GM23338 (cell line): ENCODE data around the gene RNF220. TPM values are rescaled to one million over a fixed set of nuclear protein-coding genes. Genes with fewer than 3 reads are reported as not detected.

Source experiments
- ATAC-seq: fragments of 200-7000 bp; cut with Tn5 transposase; 3 replicates; pipeline ENCODE4 v1.9.1; 2020
- DNase-seq: peaks from one replicate; pipeline ENCODE4 v3.0.0-alpha.2; 2015; ENCODE audit warnings: low spot score
- H2AFZ ChIP-seq: fragments of 200-600 bp; sonication (generic); 2 replicates; pipeline ENCODE4 v1.8.0; 2016; ENCODE audit warnings: antibody characterized with exemption, mild to moderate bottlenecking, moderate library complexity
- H3F3A ChIP-seq: fragments of 200-600 bp; sonication (generic); replicated peaks from 2 replicates; pipeline ENCODE4 v1.8.0; 2017; ENCODE audit warnings: antibody characterized with exemption, mixed run types, low read depth
- H3K27ac ChIP-seq: fragments of 200-600 bp; sonication (generic); 2 replicates; pipeline ENCODE4 v1.6.1; 2016; ENCODE audit warnings: low read depth
- H3K27me3 ChIP-seq: fragments of 200-600 bp; sonication (generic); 2 replicates; pipeline ENCODE4 v1.8.0; 2016; ENCODE audit warnings: mild to moderate bottlenecking, mixed run types, moderate library complexity; ENCODE audit not compliant: insufficient read depth
- H3K36me3 ChIP-seq: fragments of 200-600 bp; sonication (generic); 2 replicates; pipeline ENCODE4 v1.8.0; 2016; ENCODE audit warnings: mild to moderate bottlenecking; ENCODE audit not compliant: insufficient read depth
- H3K4me1 ChIP-seq: fragments of 200-600 bp; sonication (generic); 2 replicates; pipeline ENCODE4 v1.8.0; 2016; ENCODE audit warnings: mild to moderate bottlenecking, moderate library complexity; ENCODE audit not compliant: insufficient read depth
- H3K4me2 ChIP-seq: fragments of 200-600 bp; sonication (generic); 2 replicates; pipeline ENCODE4 v1.7.1; 2017; ENCODE audit warnings: mixed run types
- H3K4me3 ChIP-seq: fragments of 200-600 bp; sonication (generic); 2 replicates; pipeline ENCODE4 v1.6.1; 2016; ENCODE audit warnings: mixed run types
- H3K79me2 ChIP-seq: fragments of 200-600 bp; sonication (generic); replicated peaks from 2 replicates; pipeline ENCODE4 v1.8.0; 2017; ENCODE audit warnings: mild to moderate bottlenecking; ENCODE audit not compliant: insufficient read depth
- H3K9me2 ChIP-seq: fragments of 200-600 bp; sonication (generic); 2 replicates; pipeline ENCODE4 v1.8.0; 2017; ENCODE audit not compliant: insufficient read depth
- H4K20me1 ChIP-seq: fragments of 200-600 bp; sonication (generic); replicated peaks from 2 replicates; pipeline ENCODE4 v1.8.0; 2017; ENCODE audit warnings: mild to moderate bottlenecking; ENCODE audit not compliant: insufficient read depth
- H3K27ac Mint-ChIP-seq: 2 replicates; pipeline ENCODE4 v1.8.0; 2020; ENCODE audit warnings: inconsistent platforms, mild to moderate bottlenecking, moderate library complexity, mixed read lengths
- H3K27me3 Mint-ChIP-seq: 3 replicates; pipeline ENCODE4 v1.8.0; 2022; ENCODE audit warnings: low read depth, mild to moderate bottlenecking, moderate library complexity, mixed read lengths, inconsistent platforms; ENCODE audit not compliant: insufficient read depth, poor library complexity
- H3K36me3 Mint-ChIP-seq: 3 replicates; pipeline ENCODE4 v1.8.0; 2021; ENCODE audit warnings: low read depth, mild to moderate bottlenecking, inconsistent platforms, moderate library complexity, mixed read lengths
- H3K4me1 Mint-ChIP-seq: 3 replicates; pipeline ENCODE4 v1.8.0; 2020; ENCODE audit warnings: mild to moderate bottlenecking, inconsistent platforms, mixed read lengths
- H3K4me3 Mint-ChIP-seq: 3 replicates; pipeline ENCODE4 v1.8.0; 2021; ENCODE audit warnings: moderate library complexity, mild to moderate bottlenecking, inconsistent platforms, mixed read lengths
- H3K9me3 Mint-ChIP-seq: 3 replicates; pipeline ENCODE4 v1.8.0; 2020; ENCODE audit warnings: moderate library complexity, mild to moderate bottlenecking, inconsistent platforms, mixed read lengths
- EZH2 ChIP-seq: fragments of 200-600 bp; sonication (generic); IDR thresholded peaks from one replicate; pipeline ENCODE4 v1.8.0; 2017; ENCODE audit warnings: antibody characterized with exemption, mild to moderate bottlenecking, low read depth; ENCODE audit not compliant: unreplicated experiment
- EZH2phosphoT487 ChIP-seq: fragments of 200-600 bp; sonication (generic); IDR thresholded peaks from one replicate; pipeline ENCODE4 v1.8.1; 2018; ENCODE audit warnings: antibody characterized with exemption; ENCODE audit not compliant: unreplicated experiment
- JUNB ChIP-seq: IDR thresholded peaks from one replicate; pipeline ENCODE4 v1.6.1; 2016; ENCODE audit warnings: antibody characterized with exemption; ENCODE audit not compliant: unreplicated experiment
- NANOG ChIP-seq: IDR thresholded peaks from 2 replicates; pipeline ENCODE4 v1.6.1; 2016; ENCODE audit warnings: antibody characterized with exemption, borderline replicate concordance
- POLR2AphosphoS5 ChIP-seq: IDR thresholded peaks from 2 replicates; pipeline ENCODE4 v1.6.1; 2016; ENCODE audit warnings: antibody characterized with exemption, low read depth
- STAT1 ChIP-seq: IDR thresholded peaks from one replicate; pipeline ENCODE4 v1.6.1; 2016; ENCODE audit warnings: antibody characterized with exemption; ENCODE audit not compliant: unreplicated experiment
- ZNF462 ChIP-seq: fragments of 250-450 bp; sonication (Bioruptor Pico); IDR thresholded peaks from 2 replicates; pipeline ENCODE4 v1.5.0; 2020; ENCODE audit warnings: mild to moderate bottlenecking, moderate library complexity
- polyA plus RNA-seq: library from polyadenylated mRNA; unstranded; fragments of >200 nt; fragmentation: Nextera tagmentation; extraction: Ambion mirVana; gene quantifications from 2 replicates; pipeline ENCODE4 v1.2.1, GENCODE V29; 2016
- total RNA-seq: library from RNA; depleted of rRNA; stranded (reverse); fragments of >200 nt; shearing (Covaris generic); gene quantifications from 2 replicates; pipeline ENCODE4 v1.2.3, GENCODE V29; 2014
- TF ChIP-seq, protein P1 (sequence below): IDR thresholded peaks from one replicate; pipeline ENCODE4 v1.6.1; 2018; ENCODE audit warnings: antibody characterized with exemption; ENCODE audit not compliant: unreplicated experiment
- TF ChIP-seq, protein P2 (sequence below), 2 experiments: fragments of 200-600 bp in 1 of 2; sonication (generic) in 1 of 2; conservative IDR thresholded peaks; 2 replicates each; pipeline versions ENCODE4 v1.5.1 to v1.6.1; 2016 to 2017; ENCODE audit warnings: antibody characterized with exemption in 2 of 2, low read depth in 2 of 2, mild to moderate bottlenecking in 2 of 2, moderate library complexity in 1 of 2
- TF ChIP-seq, protein P3 (sequence below): IDR thresholded peaks from 2 replicates; pipeline ENCODE4 v1.6.1; 2016; ENCODE audit warnings: antibody characterized with exemption

The RNF220 gene
- total and polyA plus RNA-seq, 2 experiments from 2014 or later: 72.8 to 168 TPM

DNA sequence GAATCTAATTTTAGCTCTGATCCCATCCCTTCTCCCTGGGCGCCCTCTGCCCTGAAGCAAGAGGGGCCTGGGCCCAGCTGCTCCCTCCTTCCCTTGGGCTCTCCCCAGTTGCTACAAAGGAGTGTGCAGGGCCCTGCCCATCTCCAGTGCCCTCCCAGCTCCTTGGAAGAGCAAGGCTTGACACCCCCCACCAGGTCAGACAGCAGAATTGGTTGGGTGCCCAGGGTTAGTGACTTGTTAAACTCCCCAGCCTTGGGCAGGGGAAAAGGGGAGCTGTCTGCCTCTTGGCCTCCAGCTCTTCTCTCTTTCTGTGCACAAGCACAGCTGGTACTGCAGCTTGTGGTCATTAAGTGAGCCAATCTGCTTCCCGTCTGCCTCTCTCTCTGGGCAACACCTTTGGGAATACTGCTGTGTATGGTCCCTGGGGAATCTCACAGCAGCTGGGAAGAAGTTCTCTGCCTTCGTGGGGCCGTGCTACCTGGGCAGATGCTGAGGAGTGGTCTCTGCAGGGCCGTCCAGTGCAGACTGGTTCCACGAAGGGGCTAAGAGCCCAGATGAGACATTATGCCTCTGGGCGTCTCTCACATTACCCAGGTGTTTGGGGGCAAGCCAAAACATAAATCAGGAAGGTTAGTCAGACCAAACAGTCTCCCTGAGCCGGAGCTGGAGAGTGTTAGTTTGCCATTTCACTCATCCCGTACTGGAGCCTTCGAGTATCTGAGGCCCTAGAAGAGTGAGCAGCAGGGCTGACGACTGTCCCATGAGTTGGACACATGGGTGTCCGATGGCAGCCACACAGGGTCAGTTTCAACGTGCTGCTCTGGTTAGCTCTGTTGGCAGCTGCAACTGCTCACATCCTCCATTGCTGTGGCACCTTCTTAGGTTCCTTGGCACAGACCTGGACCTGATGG, 231.9 kb downstream of the RNF220 start (continued):
- TF ChIP-seq, protein P1, sequence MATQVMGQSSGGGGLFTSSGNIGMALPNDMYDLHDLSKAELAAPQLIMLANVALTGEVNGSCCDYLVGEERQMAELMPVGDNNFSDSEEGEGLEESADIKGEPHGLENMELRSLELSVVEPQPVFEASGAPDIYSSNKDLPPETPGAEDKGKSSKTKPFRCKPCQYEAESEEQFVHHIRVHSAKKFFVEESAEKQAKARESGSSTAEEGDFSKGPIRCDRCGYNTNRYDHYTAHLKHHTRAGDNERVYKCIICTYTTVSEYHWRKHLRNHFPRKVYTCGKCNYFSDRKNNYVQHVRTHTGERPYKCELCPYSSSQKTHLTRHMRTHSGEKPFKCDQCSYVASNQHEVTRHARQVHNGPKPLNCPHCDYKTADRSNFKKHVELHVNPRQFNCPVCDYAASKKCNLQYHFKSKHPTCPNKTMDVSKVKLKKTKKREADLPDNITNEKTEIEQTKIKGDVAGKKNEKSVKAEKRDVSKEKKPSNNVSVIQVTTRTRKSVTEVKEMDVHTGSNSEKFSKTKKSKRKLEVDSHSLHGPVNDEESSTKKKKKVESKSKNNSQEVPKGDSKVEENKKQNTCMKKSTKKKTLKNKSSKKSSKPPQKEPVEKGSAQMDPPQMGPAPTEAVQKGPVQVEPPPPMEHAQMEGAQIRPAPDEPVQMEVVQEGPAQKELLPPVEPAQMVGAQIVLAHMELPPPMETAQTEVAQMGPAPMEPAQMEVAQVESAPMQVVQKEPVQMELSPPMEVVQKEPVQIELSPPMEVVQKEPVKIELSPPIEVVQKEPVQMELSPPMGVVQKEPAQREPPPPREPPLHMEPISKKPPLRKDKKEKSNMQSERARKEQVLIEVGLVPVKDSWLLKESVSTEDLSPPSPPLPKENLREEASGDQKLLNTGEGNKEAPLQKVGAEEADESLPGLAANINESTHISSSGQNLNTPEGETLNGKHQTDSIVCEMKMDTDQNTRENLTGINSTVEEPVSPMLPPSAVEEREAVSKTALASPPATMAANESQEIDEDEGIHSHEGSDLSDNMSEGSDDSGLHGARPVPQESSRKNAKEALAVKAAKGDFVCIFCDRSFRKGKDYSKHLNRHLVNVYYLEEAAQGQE: no peak
- no peak for TF ChIP-seq EZH2phosphoT487
- TF ChIP-seq JUNB: no peak
- no peak for TF ChIP-seq EZH2
- TF ChIP-seq, protein P2, sequence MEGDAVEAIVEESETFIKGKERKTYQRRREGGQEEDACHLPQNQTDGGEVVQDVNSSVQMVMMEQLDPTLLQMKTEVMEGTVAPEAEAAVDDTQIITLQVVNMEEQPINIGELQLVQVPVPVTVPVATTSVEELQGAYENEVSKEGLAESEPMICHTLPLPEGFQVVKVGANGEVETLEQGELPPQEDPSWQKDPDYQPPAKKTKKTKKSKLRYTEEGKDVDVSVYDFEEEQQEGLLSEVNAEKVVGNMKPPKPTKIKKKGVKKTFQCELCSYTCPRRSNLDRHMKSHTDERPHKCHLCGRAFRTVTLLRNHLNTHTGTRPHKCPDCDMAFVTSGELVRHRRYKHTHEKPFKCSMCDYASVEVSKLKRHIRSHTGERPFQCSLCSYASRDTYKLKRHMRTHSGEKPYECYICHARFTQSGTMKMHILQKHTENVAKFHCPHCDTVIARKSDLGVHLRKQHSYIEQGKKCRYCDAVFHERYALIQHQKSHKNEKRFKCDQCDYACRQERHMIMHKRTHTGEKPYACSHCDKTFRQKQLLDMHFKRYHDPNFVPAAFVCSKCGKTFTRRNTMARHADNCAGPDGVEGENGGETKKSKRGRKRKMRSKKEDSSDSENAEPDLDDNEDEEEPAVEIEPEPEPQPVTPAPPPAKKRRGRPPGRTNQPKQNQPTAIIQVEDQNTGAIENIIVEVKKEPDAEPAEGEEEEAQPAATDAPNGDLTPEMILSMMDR (conservative IDR thresholded peaks at IDR 0.05; ENCODE audit: low read depth in 2 of 2): no peak
- TF ChIP-seq NANOG: no peak

- Histone ChIP-seq H4K20me1 (peaks cover 22% of the 10 kb centered on the region), H3K27ac (no peak overlapping the region), H3K79me2 (peaks cover 21% of the 10 kb centered on the region), H3K36me3 (peaks cover 24% of the 10 kb centered on the region), H3K9me2 (no peaks in the 10 kb centered on the region), H3K4me1 (peaks cover 2% of the 10 kb centered on the region), H3F3A (peaks cover 19% of the 10 kb centered on the region), H3K27me3 (no peaks in the 10 kb centered on the region), H3K4me3 (no peak overlapping the region), H3K4me2 (no peak overlapping the region), H2AFZ (no peak overlapping the region)
- Mint-ChIP-seq H3K27ac (no peak overlapping the region), H3K9me3 (no peaks in the 10 kb centered on the region), H3K4me1 (peaks cover 8% of the 10 kb centered on the region; the same call in 2 of the 3 replicates), H3K4me3 (no peak overlapping the region), H3K36me3 (peaks cover 92% of the 10 kb centered on the region), H3K27me3 (peaks cover 4% of the 10 kb centered on the region)
- DNase-seq (no peak), ATAC-seq (no peak)
- TF ChIP-seq ZNF462 (CRISPR knock-in tag) (no peak), POLR2AphosphoS5 (no peak), STAT1 (no peak), EZH2phosphoT487 (no peak)
- TF ChIP-seq, protein P3, sequence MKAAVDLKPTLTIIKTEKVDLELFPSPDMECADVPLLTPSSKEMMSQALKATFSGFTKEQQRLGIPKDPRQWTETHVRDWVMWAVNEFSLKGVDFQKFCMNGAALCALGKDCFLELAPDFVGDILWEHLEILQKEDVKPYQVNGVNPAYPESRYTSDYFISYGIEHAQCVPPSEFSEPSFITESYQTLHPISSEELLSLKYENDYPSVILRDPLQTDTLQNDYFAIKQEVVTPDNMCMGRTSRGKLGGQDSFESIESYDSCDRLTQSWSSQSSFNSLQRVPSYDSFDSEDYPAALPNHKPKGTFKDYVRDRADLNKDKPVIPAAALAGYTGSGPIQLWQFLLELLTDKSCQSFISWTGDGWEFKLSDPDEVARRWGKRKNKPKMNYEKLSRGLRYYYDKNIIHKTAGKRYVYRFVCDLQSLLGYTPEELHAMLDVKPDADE: no peak
Observed at GRCh38 chr1:44637702-44638411, 232.8 kb downstream of the RNF220 start.
